ENCODE measurements around the gene LPA.

DNA sequence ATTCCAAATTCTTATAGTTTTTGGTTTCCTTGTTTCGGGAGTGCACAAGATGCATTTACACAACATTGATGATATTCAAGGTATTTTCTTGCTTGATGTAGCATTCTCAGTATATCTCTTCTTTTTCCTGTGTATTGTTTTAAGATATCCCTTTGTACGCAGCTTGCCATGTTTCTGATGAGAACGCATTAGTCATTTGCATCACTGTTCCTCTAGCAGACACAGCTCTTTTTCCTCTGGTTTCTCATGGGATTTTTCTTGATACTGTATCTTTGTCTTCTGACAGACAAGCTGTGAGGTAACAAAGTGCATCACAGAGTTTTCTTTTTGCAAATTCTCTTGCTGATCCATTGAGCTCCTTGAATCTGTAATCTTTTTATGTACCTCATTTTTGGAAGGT is 169.5 kb downstream of the LPA start:
- TF ChIP-seq, protein P1, sequence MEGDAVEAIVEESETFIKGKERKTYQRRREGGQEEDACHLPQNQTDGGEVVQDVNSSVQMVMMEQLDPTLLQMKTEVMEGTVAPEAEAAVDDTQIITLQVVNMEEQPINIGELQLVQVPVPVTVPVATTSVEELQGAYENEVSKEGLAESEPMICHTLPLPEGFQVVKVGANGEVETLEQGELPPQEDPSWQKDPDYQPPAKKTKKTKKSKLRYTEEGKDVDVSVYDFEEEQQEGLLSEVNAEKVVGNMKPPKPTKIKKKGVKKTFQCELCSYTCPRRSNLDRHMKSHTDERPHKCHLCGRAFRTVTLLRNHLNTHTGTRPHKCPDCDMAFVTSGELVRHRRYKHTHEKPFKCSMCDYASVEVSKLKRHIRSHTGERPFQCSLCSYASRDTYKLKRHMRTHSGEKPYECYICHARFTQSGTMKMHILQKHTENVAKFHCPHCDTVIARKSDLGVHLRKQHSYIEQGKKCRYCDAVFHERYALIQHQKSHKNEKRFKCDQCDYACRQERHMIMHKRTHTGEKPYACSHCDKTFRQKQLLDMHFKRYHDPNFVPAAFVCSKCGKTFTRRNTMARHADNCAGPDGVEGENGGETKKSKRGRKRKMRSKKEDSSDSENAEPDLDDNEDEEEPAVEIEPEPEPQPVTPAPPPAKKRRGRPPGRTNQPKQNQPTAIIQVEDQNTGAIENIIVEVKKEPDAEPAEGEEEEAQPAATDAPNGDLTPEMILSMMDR (IDR thresholded peaks at IDR 0.05), result no peak
- TF ChIP-seq EZH2 (IDR thresholded peaks at IDR 0.05; ENCODE audit: borderline replicate concordance, insufficient read depth, low read depth, low read length, poor library complexity, severe bottlenecking), result no peak
